Parathyroid adenoma (tissue), 2 donors: Measurements from ENCODE around the gene ACTR3.
A peak's percentile ranks its signal among the peaks of the same experiment; 100 is the strongest.

ENCODE experiments used
- H2AFZ ChIP-seq: fragments of 300-600 bp; sonication (generic); one replicate; pipeline ENCODE4 v1.7.0; 2017; ENCODE audit warnings: antibody characterized with exemption, mild to moderate bottlenecking
- H3K27ac ChIP-seq: fragments of 300-600 bp; sonication (generic); one replicate; pipeline ENCODE4 v1.7.0; 2017
- H3K27me3 ChIP-seq: fragments of 300-600 bp; sonication (generic); one replicate; pipeline ENCODE4 v1.7.0; 2017; ENCODE audit warnings: low read length; ENCODE audit not compliant: control insufficient read depth, insufficient read depth
- H3K36me3 ChIP-seq: fragments of 300-600 bp; sonication (generic); one replicate; pipeline ENCODE4 v1.7.0; 2017; ENCODE audit warnings: low read length; ENCODE audit not compliant: control insufficient read depth, insufficient read depth
- H3K4me1 ChIP-seq: fragments of 300-600 bp; sonication (generic); one replicate; pipeline ENCODE4 v1.7.0; 2017; ENCODE audit warnings: control low read depth
- H3K4me2 ChIP-seq: fragments of 300-600 bp; sonication (generic); one replicate; pipeline ENCODE4 v1.7.0; 2017; ENCODE audit warnings: low read length
- H3K4me3 ChIP-seq: fragments of 300-600 bp; sonication (generic); one replicate; pipeline ENCODE4 v1.7.0; 2017; ENCODE audit warnings: low read depth, low read length
- H3K79me2 ChIP-seq: fragments of 300-600 bp; sonication (generic); one replicate; pipeline ENCODE4 v1.7.0; 2017; ENCODE audit warnings: control low read depth
- H3K9ac ChIP-seq: fragments of 300-600 bp; sonication (generic); one replicate; pipeline ENCODE4 v1.7.0; 2017; ENCODE audit warnings: mild to moderate bottlenecking
- H3K9me3 ChIP-seq: fragments of 300-600 bp; sonication (generic); one replicate; pipeline ENCODE4 v1.7.0; 2017; ENCODE audit warnings: low read length; ENCODE audit not compliant: control insufficient read depth
- CTCF ChIP-seq: fragments of 300-600 bp; sonication (generic); IDR thresholded peaks from one replicate; pipeline ENCODE4 v1.7.0; 2017; ENCODE audit warnings: antibody characterized with exemption, mild to moderate bottlenecking
- donor health status: primary hyperparathyroidism.

The ACTR3 gene

GRCh38 chr2:113863144-113863543, 26.7 kb upstream of the ACTR3 start:
- Histone ChIP-seq H3K4me1 (no peaks in the 10 kb centered on the region), H3K36me3 (no peaks in the 10 kb centered on the region), H2AFZ (no peak overlapping the region), H3K4me3 (no peak overlapping the region), H3K9me3 (no peaks in the 10 kb centered on the region), H3K79me2 (no peaks in the 10 kb centered on the region), H3K9ac (no peak overlapping the region), H3K4me2 (no peak overlapping the region), H3K27ac (no peak overlapping the region), H3K27me3 (no peaks in the 10 kb centered on the region)
- TF ChIP-seq CTCF: no peak

- H3K4me2 ChIP-seq: no peak overlapping the region
- no peak for TF ChIP-seq CTCF
- no peaks in the 10 kb centered on the region for H3K79me2 ChIP-seq
- no peaks in the 10 kb centered on the region for H3K27me3 ChIP-seq
- H3K4me1 ChIP-seq: no peaks in the 10 kb centered on the region
- H3K36me3 ChIP-seq: no peaks in the 10 kb centered on the region
- H3K27ac ChIP-seq: no peak overlapping the region
- H3K9ac ChIP-seq: no peak overlapping the region
- no peaks in the 10 kb centered on the region for H3K9me3 ChIP-seq
- H2AFZ ChIP-seq: no peak overlapping the region
- no peak overlapping the region for H3K4me3 ChIP-seq
Observed at GRCh38 chr2:113867571-113867970, 22.3 kb upstream of the ACTR3 start.

- H2AFZ ChIP-seq: no peak overlapping the region
- H3K27me3 ChIP-seq: no peaks in the 10 kb centered on the region
- H3K36me3 ChIP-seq: no peaks in the 10 kb centered on the region
- no peak overlapping the region for H3K4me3 ChIP-seq
- H3K27ac ChIP-seq: no peak overlapping the region
- H3K4me1 ChIP-seq: peaks cover 5% of the 10 kb centered on the region
- no peak overlapping the region for H3K9ac ChIP-seq
- no peaks in the 10 kb centered on the region for H3K79me2 ChIP-seq
- H3K4me2 ChIP-seq: no peak overlapping the region
- no peaks in the 10 kb centered on the region for H3K9me3 ChIP-seq
- TF ChIP-seq CTCF: no peak
Observed at GRCh38 chr2:113869253-113869652, 20.6 kb upstream of the ACTR3 start.

DNA sequence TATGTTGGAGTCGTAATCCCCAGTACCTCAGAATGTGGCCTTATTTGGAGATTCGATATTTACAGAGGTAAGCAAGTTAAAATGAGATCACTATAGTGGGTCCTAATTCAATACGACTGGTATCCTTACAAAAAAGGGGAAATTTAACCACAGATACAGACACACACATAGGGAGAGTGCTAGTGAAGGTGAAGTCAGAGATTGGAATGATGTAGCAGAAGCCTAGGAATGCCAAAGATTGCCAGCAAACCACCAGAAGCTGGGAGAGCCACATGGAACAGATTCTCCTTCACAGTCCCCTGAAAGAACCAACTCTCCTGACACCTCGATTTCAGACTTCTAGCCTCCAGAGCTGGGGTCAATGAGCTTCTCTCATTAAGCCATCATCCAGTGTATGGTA, 17.7 kb upstream of the ACTR3 start:
- no peak overlapping the region for H3K9ac ChIP-seq
- H3K4me3 ChIP-seq: no peak overlapping the region
- H3K27me3 ChIP-seq: no peaks in the 10 kb centered on the region
- H3K27ac ChIP-seq: no peak overlapping the region
- no peak for TF ChIP-seq CTCF
- no peaks in the 10 kb centered on the region for H3K9me3 ChIP-seq
- no peak overlapping the region for H2AFZ ChIP-seq
- peaks cover 15% of the 10 kb centered on the region for H3K4me1 ChIP-seq
- H3K36me3 ChIP-seq: no peaks in the 10 kb centered on the region
- H3K79me2 ChIP-seq: no peaks in the 10 kb centered on the region
- H3K4me2 ChIP-seq: no peak overlapping the region

- H3K36me3 ChIP-seq: no peaks in the 10 kb centered on the region
- H3K4me2 ChIP-seq: peak overlapping the region; percentile 54
- H3K27ac ChIP-seq: no peak overlapping the region
- TF ChIP-seq CTCF: no peak
- H2AFZ ChIP-seq: peak overlapping the region; percentile 23
- peak overlapping the region; percentile 25 for H3K4me3 ChIP-seq
- H3K9me3 ChIP-seq: no peaks in the 10 kb centered on the region
- peaks cover 18% of the 10 kb centered on the region for H3K4me1 ChIP-seq
- H3K79me2 ChIP-seq: no peaks in the 10 kb centered on the region
- no peaks in the 10 kb centered on the region for H3K27me3 ChIP-seq
- no peak overlapping the region for H3K9ac ChIP-seq
Observed at GRCh38 chr2:113873867-113874266, 16.0 kb upstream of the ACTR3 start.
